B cell (primary cell): ENCODE measurements around the gene PITHD1. TPM values are rescaled to one million over a fixed set of nuclear protein-coding genes. Genes with fewer than 3 reads are reported as not detected.

ENCODE experiments used
- ATAC-seq: fragments of 200-7000 bp; cut with Tn5 transposase; one replicate; pipeline ENCODE4 v1.10.0; 2021; ENCODE audit warnings: low read depth, mild to moderate bottlenecking, moderate number of reproducible peaks, moderate library complexity
- CTCF ChIA-PET: fragments of 350-600 bp; sonication (Branson Sonifier 250); formaldehyde crosslinking; loops from one replicate; lab custom pipeline; 2021; ENCODE audit warnings: antibody characterized with exemption, inconsistent platforms; lab: Charles Lee
- POLR2A ChIA-PET: fragments of 350-600 bp; sonication (Branson Sonifier 250); formaldehyde crosslinking; loops from one replicate; lab custom pipeline; 2021; ENCODE audit warnings: antibody characterized with exemption; lab: Charles Lee
- DNase-seq: peaks from one replicate; pipeline ENCODE4 v3.0.0; 2013
- H2AFZ ChIP-seq: 2 replicates; pipeline ENCODE4 v1.6.1; 2012; ENCODE audit warnings: mild to moderate bottlenecking, low read depth, low read length; ENCODE audit not compliant: insufficient read depth, poor library complexity, severe bottlenecking
- H3K27ac ChIP-seq, 2 donors: 1 replicate in 1 of 2; 2 replicates in 1 of 2; pipeline ENCODE4 v1.5.1; 2012 to 2013; ENCODE audit warnings: low read length in 2 of 2, mild to moderate bottlenecking in 2 of 2, moderate library complexity in 1 of 2
- H3K27me3 ChIP-seq, 4 experiments: fragments of 200-600 bp in 1 of 4; sonication (generic) in 1 of 4; replicated peaks in 1 of 4; 1 replicate in 2 of 4; 2 replicates in 2 of 4; pipeline versions ENCODE4 v1.6.1 to v1.7.0; 2013 to 2016; ENCODE audit warnings: low read length in 3 of 4, mild to moderate bottlenecking in 2 of 4, mixed read lengths in 1 of 4, moderate library complexity in 1 of 4; ENCODE audit not compliant: insufficient read depth in 4 of 4, control insufficient read depth in 3 of 4; ENCODE audit errors: control extremely low read depth in 1 of 4
- H3K36me3 ChIP-seq, 2 experiments: replicated peaks in 1 of 2; 1 replicate in 1 of 2; 2 replicates in 1 of 2; pipeline versions ENCODE4 v1.6.1 to v1.7.1; 2013; ENCODE audit warnings: low read length in 1 of 2; ENCODE audit not compliant: insufficient read depth in 2 of 2, control insufficient read depth in 1 of 2; ENCODE audit errors: control extremely low read depth in 1 of 2, extremely low read depth in 1 of 2
- H3K4me1 ChIP-seq, 2 donors: fragments of 200-600 bp in 1 of 2; sonication (generic) in 1 of 2; 1 replicate in 1 of 2; 2 replicates in 1 of 2; pipeline versions ENCODE4 v1.5.1 to v1.6.1; 2013 to 2017; ENCODE audit warnings: low read length in 2 of 2; ENCODE audit not compliant: control insufficient read depth in 2 of 2, insufficient read depth in 2 of 2
- H3K4me2 ChIP-seq: replicated peaks from 2 replicates; pipeline ENCODE3; 2012; ENCODE audit warnings: mild to moderate bottlenecking, low read depth, low read length; ENCODE audit not compliant: poor library complexity, severe bottlenecking
- H3K4me3 ChIP-seq, 5 experiments: fragments of 200-600 bp in 1 of 5; sonication (generic) in 1 of 5; 1 replicate in 3 of 5; 2 replicates in 2 of 5; pipeline versions ENCODE4 v1.5.1 to v1.7.0; 2011 to 2016; ENCODE audit warnings: low read length in 4 of 5, mild to moderate bottlenecking in 4 of 5, low read depth in 2 of 5, control low read depth in 1 of 5, moderate library complexity in 1 of 5; ENCODE audit not compliant: insufficient read depth in 1 of 5; ENCODE audit errors: control extremely low read depth in 1 of 5, extremely low read depth in 1 of 5
- H3K79me2 ChIP-seq: fragments of 200-600 bp; sonication (generic); one replicate; pipeline ENCODE4 v1.6.0; 2016; ENCODE audit warnings: low read length; ENCODE audit not compliant: control insufficient read depth, insufficient read depth
- H3K9ac ChIP-seq: fragments of 200-600 bp; sonication (generic); 2 replicates; pipeline ENCODE4 v1.6.1; 2017; ENCODE audit warnings: mild to moderate bottlenecking, low read length, moderate library complexity
- H3K9me3 ChIP-seq, 3 donors: one replicate each; pipeline versions ENCODE4 v1.6.1 to v1.7.1; 2013; ENCODE audit warnings: low read length in 2 of 3; ENCODE audit not compliant: control insufficient read depth in 2 of 3, insufficient read depth in 1 of 3; ENCODE audit errors: control extremely low read depth in 1 of 3
- H4K20me1 ChIP-seq: 2 replicates; pipeline ENCODE4 v1.6.0; 2012; ENCODE audit warnings: mild to moderate bottlenecking, low read length; ENCODE audit not compliant: insufficient read depth, control insufficient read depth, poor library complexity, severe bottlenecking
- H3K27ac Mint-ChIP-seq: one replicate; pipeline ENCODE4 v1.8.0; 2021; ENCODE audit warnings: mixed read lengths
- H3K27me3 Mint-ChIP-seq: one replicate; pipeline ENCODE4 v1.8.0; 2021; ENCODE audit warnings: mixed read lengths
- H3K4me1 Mint-ChIP-seq: one replicate; pipeline ENCODE4 v1.8.0; 2021; ENCODE audit warnings: mixed read lengths
- H3K4me3 Mint-ChIP-seq: one replicate; pipeline ENCODE4 v1.8.0; 2021; ENCODE audit warnings: mixed read lengths
- H3K9me3 Mint-ChIP-seq: one replicate; pipeline ENCODE4 v1.8.0; 2022; ENCODE audit warnings: mixed read lengths; ENCODE audit not compliant: insufficient read depth
- CTCF ChIP-seq: fragments of 200-600 bp; IDR thresholded peaks from one replicate; pipeline ENCODE4 v1.8.0; 2022; ENCODE audit warnings: antibody characterized with exemption, mild to moderate bottlenecking
- EZH2 ChIP-seq: IDR thresholded peaks from 2 replicates; pipeline ENCODE4 v1.6.1; 2012; ENCODE audit warnings: borderline replicate concordance, low read depth, mild to moderate bottlenecking, moderate library complexity, low read length; ENCODE audit not compliant: insufficient read depth, poor library complexity, severe bottlenecking
- WGBS: methylation state at CpG from one replicate; pipeline ENCODE4 v1.1.5; 2013; ENCODE audit warnings: missing lambda C conversion rate; ENCODE audit not compliant: insufficient coverage; 5-methylcytosine and 5-hydroxymethylcytosine counted together
- intact Hi-C: fragments of 100-400 bp; cut with micrococcal nuclease; formaldehyde crosslinking; loops from one replicate; pipeline ENCODE4 v1.10.0; 2022
- polyA plus RNA-seq: library from polyadenylated mRNA; depleted of rRNA; stranded (reverse); fragments of >200 nt; gene quantifications from 2 replicates; pipeline ENCODE4 v1.2.3, GENCODE V29; 2012
- total RNA-seq, 2 donors: library from RNA; stranded (reverse); fragments of 120-200 nt in 1 of 2; gene quantifications; 1 replicate in 1 of 2; 2 replicates in 1 of 2; pipeline versions ENCODE4 v1.2.3 to v1.2.4, GENCODE V29; 2013 to 2022

Gene PITHD1
- total and polyA plus RNA-seq, 2 donors (not counting 1 experiment from before 2014, with no cell fraction given): 32.4 to 62.2 TPM

GRCh38 chr1:23745515-23745914 is 32.7 kb upstream of the PITHD1 start:
- Histone ChIP-seq H4K20me1 (peaks cover 52% of the 10 kb centered on the region), H3K9me3 (no peaks in the 10 kb centered on the region), H2AFZ (no peak overlapping the region), H3K4me2 (peak overlapping the region; percentile 91), H3K4me1 (peaks cover 22 to 38% of the 10 kb centered on the region in 2 donors), H3K36me3 (peaks cover 1 to 26% of the 10 kb centered on the region in 2 experiments), H3K27me3 (no peaks in the 10 kb centered on the region), H3K27ac (no peak overlapping the region), H3K4me3 (peak overlapping the region in 1 of 5 experiments; percentile 85), H3K79me2 (peaks cover 67% of the 10 kb centered on the region), H3K9ac (no peak overlapping the region)
- peak overlapping the region; percentile 70 for H3K4me3 Mint-ChIP-seq
- POLR2A ChIA-PET: interaction anchor here (0.6 to 1.7 kb wide), 8 partner anchors 16 to 446 kb away, joined by 3 to 14 read pairs (median 5); partner anchors contain the start of gene RPL11
- peak overlapping the region; percentile 66 for H3K27ac Mint-ChIP-seq
- intact Hi-C loops: loop anchor here (1.0 kb wide), 1 partner anchor 23 kb away; no protein-coding TSS in a partner anchor
- no CpG with 5 or more reads among the region's 1 CpG for WGBS
- H3K27me3 Mint-ChIP-seq: no peaks in the 10 kb centered on the region
- TF ChIP-seq EZH2 (no peak), CTCF (peak; percentile 68)
- H3K9me3 Mint-ChIP-seq: no peaks in the 10 kb centered on the region
- H3K4me1 Mint-ChIP-seq: peaks cover 58% of the 10 kb centered on the region
- CTCF ChIA-PET: interaction anchor here (0.7 to 7.8 kb wide), 20 partner anchors 8 to 248 kb away, joined by 3 to 112 read pairs (median 4); partner anchors contain the start of gene RPL11
- no peak for ATAC-seq
- peak; percentile 50 for DNase-seq

GRCh38 chr1:23748016-23748415 is 30.2 kb upstream of the PITHD1 start:
- Mint-ChIP-seq H3K9me3 (no peaks in the 10 kb centered on the region), H3K27me3 (no peaks in the 10 kb centered on the region), H3K27ac (peak overlapping the region; percentile 39), H3K4me3 (no peak overlapping the region), H3K4me1 (peaks cover 52% of the 10 kb centered on the region)
- no peak overlapping the region for H3K4me2 ChIP-seq
- H3K79me2 ChIP-seq: peaks cover 91% of the 10 kb centered on the region
- intact Hi-C loops: no loop called here
- peaks cover 21 to 32% of the 10 kb centered on the region in 2 donors for H3K4me1 ChIP-seq
- peaks cover 3 to 51% of the 10 kb centered on the region in 2 experiments for H3K36me3 ChIP-seq
- H3K27ac ChIP-seq: peak overlapping the region in 1 of 2 donors; percentile 61
- ChIA-PET CTCF (interaction anchor here (0.7 to 7.8 kb wide), 6 partner anchors 11 to 53 kb away, joined by 3 to 112 read pairs (median 4); partner anchors contain the start of gene RPL11), POLR2A (no interaction called here)
- H4K20me1 ChIP-seq: peaks cover 76% of the 10 kb centered on the region
- no peaks in the 10 kb centered on the region for H3K9me3 ChIP-seq
- no peak overlapping the region for H3K9ac ChIP-seq
- WGBS: 79% methylated on average over 2 of the region's 3 CpGs
- H3K4me3 ChIP-seq: no peak overlapping the region
- ATAC-seq: no peak
- no peak overlapping the region for H2AFZ ChIP-seq
- no peak for DNase-seq
- no peak for TF ChIP-seq EZH2
- no peak for TF ChIP-seq CTCF
- H3K27me3 ChIP-seq: no peaks in the 10 kb centered on the region
